A549 treated with RU486 at 1 μM for 4 hours (cell line): ENCODE measurements around the gene LGALS8. TPM values are rescaled to one million over a fixed set of nuclear protein-coding genes. Genes with fewer than 3 reads are reported as not detected.

Experiments
- total RNA-seq: library from RNA; stranded (reverse); fragments of 200-300 nt; extraction: Qiagen RNA extraction; gene quantifications from 5 replicates; pipeline ENCODE4 v1.2.3, GENCODE V29; 2022; ENCODE audit warnings: low read depth

LGALS8 gene
- 33.5 to 52.9 TPM (median 37.0 TPM) in 5 replicates for total RNA-seq

GRCh38 chr1:236523704-236524141 is at the start of gene LGALS8:
Gene LGALS8 (plus strand): TSS chr1:236523982. CDS start chr1:236526071, 2,089 bp downstream.

Other genes with a start within 250 kb of the LGALS8 start
- 1.9 to 3.3 TPM (median 3.1 TPM) in 5 replicates for gene ERO1B, start 242.0 kb upstream of the LGALS8 start, total RNA-seq
- gene EDARADD, start 129.7 kb upstream of the LGALS8 start, total RNA-seq, result 3.0 to 4.3 TPM (median 3.4 TPM) in 5 replicates
- gene HEATR1, start 80.5 kb downstream of the LGALS8 start, total RNA-seq, result 19.4 to 29.0 TPM (median 26.8 TPM) in 5 replicates
- 0.02 to 0.07 TPM in 2 of 5 replicates, not detected in the others for gene ACTN2, start 162.5 kb downstream of the LGALS8 start, total RNA-seq